GM12878 (cell line): ENCODE data around the gene SCYGR1. TPM values are rescaled to one million over a fixed set of nuclear protein-coding genes. Genes with fewer than 3 reads are reported as not detected.

Experiments
- ATAC-seq: fragments of 200-7000 bp; cut with Tn5 transposase; 3 replicates; pipeline ENCODE4 v1.9.1; 2020; ENCODE audit warnings: mild to moderate bottlenecking, moderate library complexity
- BruUV-seq: library from RNA; stranded (reverse); fragments of 400-500 nt; replicated peaks from 2 replicates; lab custom pipeline; 2021; lab: Mats Ljungman, UMichigan
- CTCF ChIA-PET: fragments of 300-600 bp; sonication (Branson Sonifier 250); formaldehyde crosslinking; extraction: SDS; loops from one replicate; lab custom pipeline; 2021; ENCODE audit warnings: inconsistent platforms; lab: Yijun Ruan, JAX
- POLR2A ChIA-PET: fragments of 350-600 bp; formaldehyde crosslinking; extraction: SDS; loops from one replicate; lab custom pipeline; 2021; ENCODE audit warnings: inconsistent platforms; lab: Charles Lee
- RAD21 ChIA-PET: fragments of 300-600 bp; sonication (Branson Sonifier 250); formaldehyde crosslinking; loops from one replicate; lab custom pipeline; 2023; ENCODE audit warnings: antibody characterized with exemption; ENCODE audit not compliant: unreplicated experiment; lab: Charles Lee
- SMC1A ChIA-PET: fragments of 300-600 bp; sonication (Branson Sonifier 250); formaldehyde crosslinking; loops from one replicate; lab custom pipeline; 2023; ENCODE audit not compliant: unreplicated experiment, uncharacterized antibody; lab: Charles Lee
- DNase-seq: peaks from one replicate; pipeline ENCODE4 v3.0.0-alpha.2; 2011; ENCODE audit warnings: low read depth, low spot score
- FAIRE-seq: peaks from 3 replicates; lab custom pipeline; 2011; peaks lifted over from hg19 to GRCh38; lab: Jason Lieb, UNC
- H2AFZ ChIP-seq: 2 replicates; pipeline ENCODE4 v1.6.0; 2011; ENCODE audit warnings: low read depth, low read length, control low read depth; ENCODE audit not compliant: control insufficient read depth
- H3K27ac ChIP-seq: 2 replicates; pipeline ENCODE4 v1.5.1; 2011; ENCODE audit warnings: control low read depth; ENCODE audit not compliant: control insufficient read depth, insufficient read depth
- H3K27me3 ChIP-seq, 2 experiments: replicated peaks in 1 of 2; 2 replicates each; pipeline versions ENCODE4 v1.6.0 to v1.6.1; 2011; ENCODE audit warnings: low read length in 1 of 2; ENCODE audit not compliant: control insufficient read depth in 2 of 2, insufficient read depth in 2 of 2
- H3K36me3 ChIP-seq, 2 experiments: 2 replicates each; pipeline ENCODE4 v1.5.1; 2011; ENCODE audit warnings: low read length in 1 of 2; ENCODE audit not compliant: control insufficient read depth in 2 of 2, insufficient read depth in 2 of 2
- H3K4me1 ChIP-seq: 2 replicates; pipeline ENCODE4 v1.6.1; 2011; ENCODE audit warnings: mild to moderate bottlenecking, low read length, moderate library complexity, mixed read lengths; ENCODE audit not compliant: control insufficient read depth, insufficient read depth
- H3K4me2 ChIP-seq: 2 replicates; pipeline ENCODE4 v1.6.0; 2011; ENCODE audit warnings: control low read depth; ENCODE audit not compliant: control insufficient read depth, insufficient read depth
- H3K4me3 ChIP-seq: fragments of 200-600 bp; sonication (generic); 2 replicates; pipeline ENCODE4 v1.5.1; 2016
- H3K79me2 ChIP-seq: 2 replicates; pipeline ENCODE4 v1.6.0; 2011; ENCODE audit warnings: low read length; ENCODE audit not compliant: control insufficient read depth, insufficient read depth
- H3K9ac ChIP-seq: 2 replicates; pipeline ENCODE4 v1.8.0; 2011; ENCODE audit warnings: low read length, control low read depth, mixed read lengths; ENCODE audit not compliant: control insufficient read depth, insufficient read depth
- H3K9me3 ChIP-seq: replicated peaks from 3 replicates; pipeline ENCODE4 v1.5.1; 2011; ENCODE audit warnings: mild to moderate bottlenecking, low read length; ENCODE audit not compliant: control insufficient read depth, insufficient read depth
- H4K20me1 ChIP-seq: 2 replicates; pipeline ENCODE4 v1.6.0; 2011; ENCODE audit not compliant: control insufficient read depth, insufficient read depth
- BMI1 ChIP-seq: fragments of 450-650 bp; IDR thresholded peaks from 2 replicates; pipeline ENCODE4 v1.6.1; 2016; ENCODE audit warnings: mild to moderate bottlenecking, moderate library complexity, borderline replicate concordance
- CEBPB ChIP-seq, 2 experiments: fragments of 150-350 bp in 1 of 2; IDR thresholded peaks; 2 replicates each; pipeline ENCODE4 v1.6.1; 2012 to 2014; ENCODE audit warnings: low read depth in 2 of 2, low read length in 2 of 2, borderline replicate concordance in 1 of 2, inconsistent platforms in 1 of 2
- FOS ChIP-seq: IDR thresholded peaks from 3 replicates; pipeline ENCODE4 v1.6.1; 2011; ENCODE audit warnings: borderline replicate concordance; ENCODE audit not compliant: insufficient read length; ENCODE audit errors: extremely low read depth
- LARP7 ChIP-seq: fragments of 450-650 bp; IDR thresholded peaks from 2 replicates; pipeline ENCODE4 v1.6.1; 2017; ENCODE audit warnings: mild to moderate bottlenecking
- MTA3 ChIP-seq: IDR thresholded peaks from 2 replicates; pipeline ENCODE4 v1.6.1; 2012; ENCODE audit warnings: low read length, inconsistent platforms, borderline replicate concordance
- MXI1 ChIP-seq: fragments of 150-350 bp; IDR thresholded peaks from 2 replicates; pipeline ENCODE4 v1.6.1; 2011; ENCODE audit warnings: low read depth, mild to moderate bottlenecking, inconsistent platforms, low read length, improper control_type of control experiment
- NKRF ChIP-seq: fragments of 450-650 bp; conservative IDR thresholded peaks from 2 replicates; pipeline ENCODE4 v1.6.1; 2017; ENCODE audit warnings: mild to moderate bottlenecking, moderate library complexity
- PAX5 ChIP-seq: IDR thresholded peaks from 2 replicates; pipeline ENCODE4 v1.6.1; 2011; ENCODE audit warnings: low read depth, low read length, borderline replicate concordance
- PBX3 ChIP-seq: IDR thresholded peaks from 2 replicates; pipeline ENCODE4 v1.6.1; 2011; ENCODE audit warnings: mild to moderate bottlenecking, low read depth, low read length, moderate library complexity; ENCODE audit not compliant: insufficient replicate concordance
- PKNOX1 ChIP-seq: fragments of 450-650 bp; IDR thresholded peaks from 2 replicates; pipeline ENCODE4 v1.6.1; 2016; ENCODE audit warnings: mild to moderate bottlenecking
- POLR2A ChIP-seq: IDR thresholded peaks from 2 replicates; pipeline ENCODE4 v1.6.1; 2011; ENCODE audit warnings: low read depth, mild to moderate bottlenecking, low read length
- SMAD1 ChIP-seq: fragments of 450-650 bp; IDR thresholded peaks from 2 replicates; pipeline ENCODE4 v1.6.1; 2018; ENCODE audit warnings: mild to moderate bottlenecking, low read depth; ENCODE audit not compliant: partially characterized antibody
- YY1 ChIP-seq: IDR thresholded peaks from 2 replicates; pipeline ENCODE4 v1.6.1; 2011; ENCODE audit warnings: low read depth, mild to moderate bottlenecking, low read length
- ZNF274 ChIP-seq: IDR thresholded peaks from one replicate; pipeline ENCODE4 v1.8.0; 2011; ENCODE audit not compliant: insufficient read length, insufficient read depth
- ZNF592 ChIP-seq: fragments of 450-650 bp; IDR thresholded peaks from 2 replicates; pipeline ENCODE4 v1.6.1; 2017; ENCODE audit warnings: mild to moderate bottlenecking, moderate library complexity
- WGBS: methylation state at CpG from one replicate; pipeline ENCODE4 v1.1.6; 2016; ENCODE audit warnings: low lambda C conversion rate; ENCODE audit not compliant: insufficient replicate concordance, insufficient coverage; ENCODE audit errors: missing lambda C conversion rate; 5-methylcytosine and 5-hydroxymethylcytosine counted together
- in situ Hi-C: fragments of 300-500 bp; cut with MboI; formaldehyde crosslinking; loops from 9 replicates; pipeline ENCODE4 v1.14.3; 2018; ENCODE audit warnings: mixed read lengths
- intact Hi-C: fragments of 100-400 bp; cut with micrococcal nuclease; formaldehyde crosslinking; loops from one replicate; pipeline ENCODE4 v1.14.2; 2022; ENCODE audit not compliant: unreplicated experiment
- polyA plus RNA-seq, 11 experiments: library from polyadenylated mRNA; depleted of rRNA in 4 of 11; unstranded in 6 of 11; stranded (reverse) in 5 of 11; fragments of >200 nt; fragmentation: Nextera tagmentation in 4 of 11; fragmentation: Illumina TruSeq in 1 of 11; extraction: Ambion mirVana in 4 of 11; extraction: Trizol in 1 of 11; gene quantifications; 1 replicate in 1 of 11; 2 replicates in 10 of 11; pipeline versions ENCODE4 v1.2.1 to v1.2.3, GENCODE V29; 2011 to 2016; ENCODE audit warnings: inconsistent platforms in 2 of 11, missing spikeins in 2 of 11, low read depth in 1 of 11
- total RNA-seq, 4 experiments: library from RNA; depleted of rRNA in 3 of 4; stranded (reverse); fragments of >200 nt in 3 of 4; fragmentation: Illumina TruSeq in 1 of 4; extraction: Trizol in 1 of 4; gene quantifications; 2 replicates each; pipeline versions ENCODE4 v1.2.1 to v1.2.3, GENCODE V29; 2013 to 2021

The SCYGR1 gene
- total and polyA plus RNA-seq, 10 of the 15 experiments (the other 5 are each of a cell fraction or from before 2014, with no cell fraction given), result not detected

- FAIRE-seq (no peak), DNase-seq (no peak), ATAC-seq (no peak)
- 74% methylated on average over 17 of the region's 17 CpGs for WGBS
- Histone ChIP-seq H3K4me2 (no peak overlapping the region), H3K9me3 (no peaks in the 10 kb centered on the region), H4K20me1 (no peaks in the 10 kb centered on the region), H3K4me3 (no peak overlapping the region), H3K4me1 (no peaks in the 10 kb centered on the region), H2AFZ (no peak overlapping the region), H3K27me3 (no peaks in the 10 kb centered on the region), H3K9ac (no peak overlapping the region), H3K79me2 (no peaks in the 10 kb centered on the region), H3K27ac (no peak overlapping the region), H3K36me3 (no peaks in the 10 kb centered on the region)
- BruUV-seq, result no TSS peak
- POLR2A ChIA-PET, result no interaction called here
- intact Hi-C loops, result no loop called here
- in situ Hi-C loops, result no loop called here
- SMC1A ChIA-PET, result interaction anchor here (0.5 kb wide), 1 partner anchor 14 kb away, joined by 3 read pairs; no protein-coding TSS in a partner anchor
- CTCF ChIA-PET, result interaction anchor here (1.0 to 1.2 kb wide), 2 partner anchors 11 to 14 kb away, joined by 3 read pairs; no protein-coding TSS in a partner anchor
- RAD21 ChIA-PET, result no interaction called here
- TF ChIP-seq LARP7, result no peak
- TF ChIP-seq BMI1, result no peak
- no peak for TF ChIP-seq POLR2A
- TF ChIP-seq CEBPB (IDR thresholded peaks at IDR 0.05; ENCODE audit: borderline replicate concordance in 1 of 2, low read depth in 2 of 2, low read length in 2 of 2), result no peak
- TF ChIP-seq YY1, result no peak
- TF ChIP-seq MXI1, result no peak
- TF ChIP-seq PKNOX1, result no peak
- TF ChIP-seq SMAD1, result no peak
- no peak for TF ChIP-seq PBX3
- TF ChIP-seq FOS, result no peak
- TF ChIP-seq NKRF, result no peak
- TF ChIP-seq ZNF274, result no peak
- TF ChIP-seq PAX5, result no peak
- TF ChIP-seq MTA3, result no peak
- no peak for TF ChIP-seq ZNF592
Measured at GRCh38 chr2:227390468-227391256, 2.9 kb upstream of the SCYGR1 start.
